Testis (tissue), 3 donors: Measurements from ENCODE around the gene HAGH. TPM values are rescaled to one million over a fixed set of nuclear protein-coding genes. Genes with fewer than 3 reads are reported as not detected.

Experiments
- DNase-seq: peaks from one replicate; pipeline ENCODE4 v3.0.0-alpha.2; 2019
- H3K27ac ChIP-seq, 2 donors: fragments of 200-600 bp; sonication (generic); one replicate each; pipeline ENCODE4 v1.5.1; 2019
- H3K27me3 ChIP-seq: fragments of 200-600 bp; sonication (generic); one replicate; pipeline ENCODE4 v1.5.1; 2019
- H3K36me3 ChIP-seq: fragments of 200-600 bp; sonication (generic); one replicate; pipeline ENCODE4 v1.5.1; 2017; ENCODE audit warnings: low read depth; ENCODE audit errors: missing control alignments
- H3K4me1 ChIP-seq: fragments of 200-600 bp; sonication (generic); one replicate; pipeline ENCODE4 v1.5.1; 2019
- H3K4me3 ChIP-seq, 2 donors: fragments of 200-600 bp; sonication (generic); one replicate each; pipeline ENCODE4 v1.5.1; 2017 to 2019
- H3K9me3 ChIP-seq: fragments of 200-600 bp; sonication (generic); one replicate; pipeline ENCODE4 v1.5.1; 2017
- CTCF ChIP-seq, 3 experiments: fragments of 450-650 bp in 2 of 3; fragments of 200-600 bp in 1 of 3; sonication (generic) in 1 of 3; IDR thresholded peaks; one replicate each; pipeline ENCODE4 v1.5.1; 2016 to 2019; ENCODE audit warnings: antibody characterized with exemption in 3 of 3, mild to moderate bottlenecking in 2 of 3, moderate library complexity in 1 of 3
- POLR2A ChIP-seq: fragments of 450-650 bp; IDR thresholded peaks from one replicate; pipeline ENCODE4 v1.6.1; 2017; ENCODE audit warnings: antibody characterized with exemption, mild to moderate bottlenecking, moderate library complexity
- WGBS, 2 donors: methylation state at CpG; one replicate each; pipeline ENCODE4 v1.1.5; 2018; 5-methylcytosine and 5-hydroxymethylcytosine counted together
- intact Hi-C: fragments of 100-400 bp; cut with DNase I; formaldehyde crosslinking; loops from one replicate; pipeline ENCODE4 v1.15.1; 2023; ENCODE audit warnings: low total_unique reads
- polyA plus RNA-seq: library from polyadenylated mRNA; stranded (reverse); fragments of 350-450 nt; fragmentation: Illumina TruSeq; extraction: RNeasy Lipid Tissue Mini Kit (QIAGEN cat#74804); gene quantifications from one replicate; pipeline ENCODE4 v1.2.3, GENCODE V29; 2014; ENCODE audit warnings: low read depth, low replicate concordance; ENCODE audit not compliant: insufficient read depth
- total RNA-seq, 2 donors: library from RNA; depleted of rRNA; stranded (reverse); fragments of >200 nt; gene quantifications; one replicate each; pipeline ENCODE4 v1.2.3, GENCODE V29; 2016

The HAGH gene
- total and polyA plus RNA-seq, 3 donors from 2014 or later: 163 to 266 (median 176) TPM

GRCh38 chr16:1810536-1810935 is 16.1 kb downstream of the HAGH start:
- H3K27me3 ChIP-seq: no peaks in the 10 kb centered on the region
- 92 to 93% methylated on average over 14 to 16 of the region's 16 CpGs for WGBS, 2 donors
- intact Hi-C loops: no loop called here
- DNase-seq: no peak
- H3K27ac ChIP-seq: no peak overlapping the region
- TF ChIP-seq CTCF (IDR thresholded peaks at IDR 0.05): no peak
- TF ChIP-seq POLR2A: no peak
- no peaks in the 10 kb centered on the region for H3K4me1 ChIP-seq
- H3K9me3 ChIP-seq: no peaks in the 10 kb centered on the region
- no peaks in the 10 kb centered on the region for H3K36me3 ChIP-seq
- H3K4me3 ChIP-seq: no peak overlapping the region

- 93 to 95% methylated on average over 16 of the region's 16 CpGs for WGBS, 2 donors
These were observed 16.5 kb downstream of the HAGH start for GRCh38 chr16:1810106-1810505.

GRCh38 chr16:1809281-1809801 is 17.3 kb downstream of the HAGH start:
- intact Hi-C loops: no loop called here
- Histone ChIP-seq H3K36me3 (no peaks in the 10 kb centered on the region), H3K27ac (no peak overlapping the region), H3K4me3 (no peak overlapping the region), H3K4me1 (no peaks in the 10 kb centered on the region), H3K27me3 (no peaks in the 10 kb centered on the region), H3K9me3 (no peaks in the 10 kb centered on the region)
- WGBS, 2 donors: 79 to 84% methylated on average over 21 to 27 of the region's 28 CpGs
- TF ChIP-seq CTCF (IDR thresholded peaks at IDR 0.05): no peak
- no peak for DNase-seq

More at GRCh38 chr16:1810106-1810505, 16.5 kb downstream of the HAGH start:
- intact Hi-C loops: no loop called here
- no peak for DNase-seq
- TF ChIP-seq CTCF (IDR thresholded peaks at IDR 0.05) (no peak), POLR2A (no peak)
- no peaks in the 10 kb centered on the region for H3K36me3 ChIP-seq
- no peaks in the 10 kb centered on the region for H3K9me3 ChIP-seq
- no peaks in the 10 kb centered on the region for H3K4me1 ChIP-seq
- H3K27ac ChIP-seq: no peak overlapping the region
- no peaks in the 10 kb centered on the region for H3K27me3 ChIP-seq
- H3K4me3 ChIP-seq: no peak overlapping the region

GRCh38 chr16:1808691-1809090 is 17.9 kb downstream of the HAGH start:
- TF ChIP-seq CTCF (IDR thresholded peaks at IDR 0.05): no peak
- no peak for TF ChIP-seq POLR2A
- Histone ChIP-seq H3K27ac (no peak overlapping the region), H3K27me3 (no peaks in the 10 kb centered on the region), H3K4me1 (no peaks in the 10 kb centered on the region), H3K4me3 (no peak overlapping the region), H3K9me3 (no peaks in the 10 kb centered on the region), H3K36me3 (no peaks in the 10 kb centered on the region)
- 80 to 89% methylated on average over 17 to 18 of the region's 18 CpGs for WGBS, 2 donors
- DNase-seq: no peak
- intact Hi-C loops: no loop called here

GRCh38 chr16:1807626-1808025 is 19.0 kb downstream of the HAGH start:
- 86 to 89% methylated on average over 10 of the region's 10 CpGs for WGBS, 2 donors
- DNase-seq: no peak
- no peaks in the 10 kb centered on the region for H3K36me3 ChIP-seq
- no peaks in the 10 kb centered on the region for H3K4me1 ChIP-seq
- no peak overlapping the region for H3K27ac ChIP-seq
- no peak for TF ChIP-seq POLR2A
- TF ChIP-seq CTCF (IDR thresholded peaks at IDR 0.05): no peak
- H3K4me3 ChIP-seq: no peak overlapping the region
- H3K9me3 ChIP-seq: no peaks in the 10 kb centered on the region
- intact Hi-C loops: no loop called here
- no peaks in the 10 kb centered on the region for H3K27me3 ChIP-seq
